NCI-H345 (cell line): ENCODE results near the gene SGK1.
"Not testable (repeated sequence)": the region's sequence is repeated elsewhere in the genome, so short reads cannot be mapped to it uniquely, and the experiment has no call there.

Experiments
- DNase-seq: peaks from one replicate; lab custom pipeline; 2025; lab: John Stamatoyannopoulos, UW

SGK1 gene

GRCh38 chr6:134223796-134224420 is 94.0 kb downstream of the SGK1 start:
- DNase-seq: no peak

- DNase-seq: no peak
Measured at GRCh38 chr6:134221250-134221649, 96.7 kb downstream of the SGK1 start.

- no peak for DNase-seq
Measured at GRCh38 chr6:134217798-134218140, 100.1 kb downstream of the SGK1 start.

- no peak for DNase-seq
Measured at GRCh38 chr6:134217105-134217797, 100.7 kb downstream of the SGK1 start.

- no peak for DNase-seq
Measured at GRCh38 chr6:134216301-134217010, 101.5 kb downstream of the SGK1 start.

- not testable (repeated sequence) for DNase-seq
Measured at GRCh38 chr6:134213410-134213809, 104.5 kb downstream of the SGK1 start.

- no peak for DNase-seq
Measured at GRCh38 chr6:134211297-134211696, 106.6 kb downstream of the SGK1 start.

GRCh38 chr6:134207421-134207820 is 110.5 kb downstream of the SGK1 start:
- no peak for DNase-seq

- DNase-seq: no peak
Measured at GRCh38 chr6:134205366-134205765, 112.5 kb downstream of the SGK1 start.

GRCh38 chr6:134204759-134205158 is 113.2 kb downstream of the SGK1 start:
- not testable (repeated sequence) for DNase-seq

GRCh38 chr6:134204031-134204430 is 113.9 kb downstream of the SGK1 start:
- DNase-seq: no peak

GRCh38 chr6:134201716-134202115 is 116.2 kb downstream of the SGK1 start:
- no peak for DNase-seq

- peak; percentile 51 for DNase-seq
Measured at GRCh38 chr6:134199848-134200606, 117.9 kb downstream of the SGK1 start.

- no peak for DNase-seq
Measured at GRCh38 chr6:134198093-134198492, 119.8 kb downstream of the SGK1 start.

GRCh38 chr6:134197685-134198084 is 120.2 kb downstream of the SGK1 start:
- not testable (repeated sequence) for DNase-seq

- no peak for DNase-seq
Measured at GRCh38 chr6:134196568-134197193, 121.2 kb downstream of the SGK1 start.

GRCh38 chr6:134195985-134196384 is 121.9 kb downstream of the SGK1 start:
- DNase-seq: no peak

- DNase-seq: no peak
Measured at GRCh38 chr6:134195164-134195906, 122.6 kb downstream of the SGK1 start.

- no peak for DNase-seq
Measured at GRCh38 chr6:134193536-134194498, 124.1 kb downstream of the SGK1 start.

GRCh38 chr6:134192609-134193008 is 125.3 kb downstream of the SGK1 start:
- not testable (repeated sequence) for DNase-seq
